ENCODE measurements around the gene C10orf71.
A peak's percentile ranks its signal among the peaks of the same experiment; 100 is the strongest.

The C10orf71 gene

DNA sequence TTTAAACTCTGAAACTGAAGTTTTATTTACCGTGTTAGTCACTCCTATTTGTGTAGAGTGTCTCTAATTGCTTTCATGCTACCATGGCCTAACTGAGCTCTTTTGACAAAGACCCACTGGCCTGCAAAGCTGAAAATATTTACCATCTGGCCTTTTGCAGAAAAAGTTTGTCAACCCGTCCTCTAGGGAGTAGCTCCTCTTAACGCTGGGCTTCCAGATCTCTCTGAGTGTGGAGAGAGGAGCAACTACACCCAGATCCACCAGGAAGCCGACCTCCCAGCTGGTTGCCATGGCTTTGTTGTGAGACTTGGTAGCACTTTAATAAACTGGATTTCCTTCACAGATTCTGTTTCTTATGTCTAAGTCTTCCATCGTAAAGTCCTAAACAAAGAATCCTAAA lies 4.2 kb upstream of the C10orf71 start:
- DNase-seq: no peak

DNA sequence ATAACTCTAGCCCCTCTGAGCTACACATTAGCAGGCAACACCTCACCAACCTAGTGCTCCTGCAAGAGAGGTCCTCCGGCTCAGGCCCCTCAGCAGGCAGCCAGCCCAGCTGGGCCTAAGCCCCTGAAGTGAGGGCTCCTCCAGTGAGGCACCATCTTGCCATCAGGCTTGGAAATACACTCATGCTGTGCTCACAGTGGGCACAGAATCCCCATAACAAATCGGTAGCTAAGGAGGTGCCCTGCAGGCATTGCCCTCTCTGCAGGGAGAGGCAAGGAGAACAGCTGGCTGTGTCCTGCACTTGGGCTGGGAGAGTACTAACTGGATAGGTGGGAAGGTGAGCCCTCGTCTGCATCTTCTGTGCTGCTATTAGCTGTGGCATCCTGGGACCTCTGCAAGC lies 3.7 kb upstream of the C10orf71 start:
- no peak for DNase-seq

DNA sequence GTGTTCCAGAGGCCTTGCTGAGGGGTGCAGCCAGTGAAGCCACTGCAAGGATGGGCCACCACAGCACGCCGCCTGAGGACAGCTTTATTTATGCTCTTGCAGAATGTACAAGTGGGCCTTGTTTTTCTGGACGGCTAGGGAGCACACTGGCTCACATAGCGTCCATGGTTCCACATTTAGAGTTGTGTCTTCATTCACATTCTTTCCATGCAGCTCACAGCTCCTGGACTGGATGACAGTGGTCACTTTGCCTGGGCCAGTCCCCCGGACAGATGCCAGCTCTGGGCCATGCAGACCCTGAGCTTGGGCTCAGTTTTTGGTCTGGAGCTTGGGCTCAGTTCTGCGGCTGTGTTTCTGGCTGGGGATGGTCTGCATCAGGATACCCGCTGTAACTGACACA lies 2.6 kb upstream of the C10orf71 start:
- DNase-seq: no peak

- no peak for DNase-seq
Observed at GRCh38 chr10:49296836-49297235, 2.1 kb upstream of the C10orf71 start.

DNA sequence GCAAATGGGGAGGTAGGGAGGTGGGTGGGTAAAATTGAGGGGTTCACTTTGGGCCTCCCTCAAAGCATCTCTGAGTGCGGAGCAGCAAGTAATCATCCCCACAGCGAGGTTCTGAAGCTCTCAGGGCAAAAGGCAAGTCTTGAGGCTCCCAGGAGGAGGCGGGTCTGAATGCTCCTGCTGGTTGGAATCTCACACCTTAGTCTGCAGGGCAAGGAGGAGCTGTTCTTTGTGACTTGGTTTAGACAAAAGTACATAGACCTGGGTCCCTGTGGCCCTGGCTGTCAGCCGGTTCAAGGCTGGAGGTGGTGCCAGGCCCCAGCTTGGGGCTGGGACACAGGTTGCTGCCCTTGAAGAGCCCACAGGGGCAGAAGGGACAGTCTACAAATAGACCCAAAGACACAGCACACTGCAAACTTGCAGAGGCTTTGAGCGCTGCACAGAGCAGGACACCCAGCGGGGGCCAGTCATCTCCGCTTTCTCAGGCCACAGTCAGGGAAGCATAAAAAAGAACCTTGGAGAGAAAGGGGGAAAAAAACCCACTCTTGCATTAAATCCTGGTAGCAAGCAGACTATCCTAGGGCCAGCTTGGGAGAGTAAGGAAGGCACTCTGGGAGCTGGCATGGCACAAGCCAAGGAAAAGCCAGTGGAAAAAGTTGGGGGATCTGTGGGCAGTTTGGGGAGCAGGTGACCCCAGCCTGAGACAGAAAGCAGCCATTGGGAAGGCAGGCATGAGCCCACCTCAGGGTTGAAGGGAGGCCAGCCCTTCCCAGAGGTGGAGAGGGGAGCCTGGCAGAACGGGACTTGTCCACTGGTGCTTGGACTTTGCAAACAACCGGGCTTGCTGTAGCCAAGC lies 926 bp upstream of the C10orf71 start:
- DNase-seq: no peak

DNA sequence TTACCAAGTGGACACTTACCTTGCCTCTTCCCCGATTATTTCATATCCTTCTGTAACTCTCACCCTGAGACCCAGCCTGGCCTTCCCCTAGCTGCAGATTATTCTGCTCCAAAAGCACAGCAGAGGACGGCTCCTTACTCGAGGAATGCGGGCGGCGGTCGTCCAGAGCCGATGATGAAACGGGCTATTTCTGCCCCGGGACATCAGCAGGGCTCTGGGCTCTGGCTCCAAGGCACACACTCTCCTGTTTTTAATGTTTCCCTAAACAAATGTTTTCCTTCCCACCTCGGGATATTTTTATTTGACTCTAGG lies 343 bp upstream of the C10orf71 start:
- no peak for DNase-seq

DNA sequence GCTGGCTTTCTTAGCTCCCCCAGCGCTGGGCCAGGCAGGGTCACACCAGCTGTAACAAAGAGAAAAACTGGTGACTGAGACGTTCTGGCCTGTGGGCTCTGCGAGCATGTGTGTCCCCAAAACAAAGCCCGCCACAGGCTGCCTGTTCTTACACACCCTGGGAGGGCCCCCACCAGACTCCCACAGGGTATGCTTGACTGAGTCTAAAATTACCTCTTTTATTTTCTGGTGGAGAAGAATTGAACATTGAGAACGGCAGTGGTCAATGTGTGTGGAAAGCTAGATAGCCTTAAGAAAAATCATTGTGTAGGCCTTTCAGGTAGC lies 808 bp downstream of the C10orf71 start:
- no peak for DNase-seq

DNA sequence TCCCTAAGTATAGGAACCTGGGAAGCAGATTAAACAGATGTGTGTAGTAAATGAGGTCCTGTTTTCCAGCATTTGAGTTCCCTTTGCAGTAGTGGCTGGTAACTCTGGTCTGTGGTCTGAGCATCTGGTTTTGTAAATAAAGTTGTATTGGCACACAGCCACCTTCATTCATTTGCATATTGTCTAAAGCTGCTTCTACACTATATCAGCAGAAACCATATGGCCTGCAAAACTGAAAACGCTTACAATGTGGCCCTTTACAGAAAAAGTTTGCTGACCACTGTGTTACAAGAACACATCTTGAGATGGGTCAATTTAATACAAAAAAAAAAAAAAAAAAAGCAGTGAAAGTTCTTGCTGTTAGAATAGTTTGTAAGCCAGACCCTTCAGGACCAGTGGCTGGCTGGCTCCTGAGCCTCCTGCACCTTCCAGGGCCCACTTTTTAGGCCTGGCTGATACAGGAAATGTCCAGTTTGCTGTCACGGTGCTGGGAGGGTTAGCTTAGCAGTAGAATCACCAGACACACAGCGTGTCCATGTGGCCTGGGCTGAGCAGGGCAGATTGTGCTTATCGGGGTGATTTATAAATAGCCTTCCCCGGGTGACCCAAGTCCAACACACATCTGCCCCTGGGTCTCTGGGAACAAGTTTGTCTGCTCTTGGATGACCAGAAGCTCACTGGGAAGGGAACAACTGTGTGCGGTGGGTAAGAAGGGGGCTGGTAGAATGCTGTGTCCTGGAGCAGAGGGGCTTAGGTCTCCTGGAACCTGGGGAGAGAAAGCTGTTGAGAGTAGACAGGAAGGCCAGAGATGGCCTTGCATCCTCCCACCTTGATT lies 1.4 kb downstream of the C10orf71 start:
- DNase-seq: no peak

GRCh38 chr10:49301302-49301701 lies 2.3 kb downstream of the C10orf71 start:
- no peak for DNase-seq

DNA sequence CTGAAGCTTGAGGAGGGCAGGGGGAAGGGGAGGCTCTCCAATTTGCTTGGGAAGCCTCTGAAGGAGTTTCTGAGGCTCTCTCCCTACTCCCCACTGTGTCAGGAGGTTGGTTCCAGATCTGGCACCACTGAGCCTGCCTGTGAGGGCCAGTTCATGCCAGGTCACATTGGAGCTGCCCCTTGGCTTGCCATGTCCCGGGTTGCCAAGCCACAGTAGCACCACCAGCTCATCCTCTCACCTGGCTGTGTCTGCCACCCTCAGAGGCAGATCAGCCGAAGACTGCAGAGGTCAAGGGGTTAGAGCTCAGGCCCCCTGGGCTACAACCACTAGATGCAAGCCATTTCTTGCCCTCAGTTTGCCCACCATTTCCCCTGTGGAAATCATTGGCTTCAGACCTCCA lies 3.1 kb downstream of the C10orf71 start:
- no peak for DNase-seq

- DNase-seq: no peak
Observed at GRCh38 chr10:49303711-49304110, 4.7 kb downstream of the C10orf71 start.

DNA sequence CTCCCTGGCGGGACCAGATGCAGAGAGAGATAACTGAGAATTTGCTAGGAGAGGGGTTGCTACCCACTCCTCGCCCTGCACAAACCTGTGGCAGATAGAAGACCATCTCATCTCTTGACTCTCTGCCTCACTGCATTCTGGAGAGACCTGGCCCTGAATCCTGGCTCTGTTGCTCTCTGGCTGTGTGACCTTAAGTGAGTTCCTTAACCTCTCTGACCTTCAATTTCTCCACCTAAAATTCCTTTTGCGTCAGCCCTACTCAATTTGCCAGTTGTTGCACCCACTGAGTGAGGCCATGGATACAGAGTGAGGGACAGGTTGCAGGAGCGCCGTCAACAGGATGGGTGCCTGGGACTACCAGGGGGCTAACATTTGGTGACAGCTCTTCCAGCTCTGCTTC lies 5.2 kb downstream of the C10orf71 start:
- no peak for DNase-seq

DNA sequence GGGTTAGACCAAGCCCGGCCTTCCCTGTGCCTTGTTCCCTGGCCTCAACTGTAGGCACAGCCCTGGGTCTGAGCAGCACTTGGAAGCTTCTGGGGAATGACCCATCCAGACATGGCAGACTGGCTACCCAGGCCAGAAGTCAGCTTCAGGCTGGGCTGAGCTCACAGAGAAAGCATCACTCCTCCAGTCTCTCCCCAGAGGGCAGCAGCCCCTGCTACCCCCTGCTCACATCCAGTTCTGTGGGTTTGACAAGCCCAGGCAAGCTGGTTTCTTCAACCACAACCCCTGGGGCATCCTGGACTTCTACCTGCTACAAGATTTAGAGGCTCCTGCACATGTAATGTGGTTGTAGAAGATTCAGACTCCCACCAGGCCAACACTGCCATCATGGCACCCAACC lies 9.0 kb downstream of the C10orf71 start:
- no peak for DNase-seq

- DNase-seq: no peak
Observed at GRCh38 chr10:49308881-49309280, 9.9 kb downstream of the C10orf71 start.

DNA sequence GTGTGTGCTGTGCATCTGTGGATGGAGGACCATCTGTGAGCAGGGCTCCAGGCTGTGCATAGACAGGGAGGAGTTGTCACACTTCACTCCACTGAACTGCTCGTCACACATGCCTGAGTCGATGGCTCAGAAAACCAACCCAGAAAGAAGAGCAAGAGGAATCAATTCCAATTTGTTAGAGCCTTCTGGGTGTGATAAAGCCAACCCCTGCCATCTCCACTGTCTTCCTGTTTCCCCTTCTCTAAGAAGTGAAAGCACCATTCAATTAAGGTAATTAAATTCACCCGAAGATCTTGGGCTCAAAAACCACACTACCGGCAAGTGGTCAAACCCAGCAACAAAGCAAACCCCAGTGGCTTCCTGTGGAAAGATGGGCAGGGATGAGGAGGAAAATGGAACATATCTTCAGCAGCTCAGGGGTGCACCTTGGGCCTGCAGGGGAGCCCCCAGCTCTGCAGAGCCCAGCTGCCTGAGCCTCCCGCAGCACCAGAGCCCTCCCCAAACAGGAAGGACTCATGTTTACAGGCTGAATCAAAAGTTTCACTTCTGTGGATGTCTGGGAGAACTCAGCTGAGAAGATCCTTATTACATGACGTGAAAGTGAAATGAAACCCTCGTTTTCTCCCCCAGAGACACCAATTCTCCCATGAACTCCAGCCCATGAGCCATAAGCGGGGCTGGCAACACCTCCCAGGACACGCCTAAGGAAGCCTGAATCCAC lies 10.9 kb downstream of the C10orf71 start:
- DNase-seq: peak; percentile 14

DNA sequence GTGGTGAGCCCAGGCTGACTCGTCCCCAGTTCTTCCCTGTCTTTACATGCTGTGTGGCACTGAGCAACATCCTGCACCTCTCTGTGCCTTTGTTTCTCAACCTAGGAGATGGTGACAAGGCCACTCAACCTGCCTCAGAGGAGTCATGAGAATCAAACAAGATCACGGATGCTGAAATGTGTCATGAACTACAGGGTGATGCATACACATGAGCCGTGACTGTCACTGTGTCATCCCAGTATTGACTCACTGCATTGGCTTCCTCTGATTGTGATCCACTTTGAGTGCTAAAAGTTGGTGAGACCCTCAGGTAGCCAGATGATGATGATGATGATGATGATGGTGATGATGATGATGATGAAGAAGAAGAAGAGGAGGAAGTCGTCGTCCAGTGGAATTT lies 11.5 kb downstream of the C10orf71 start:
- DNase-seq: no peak

DNA sequence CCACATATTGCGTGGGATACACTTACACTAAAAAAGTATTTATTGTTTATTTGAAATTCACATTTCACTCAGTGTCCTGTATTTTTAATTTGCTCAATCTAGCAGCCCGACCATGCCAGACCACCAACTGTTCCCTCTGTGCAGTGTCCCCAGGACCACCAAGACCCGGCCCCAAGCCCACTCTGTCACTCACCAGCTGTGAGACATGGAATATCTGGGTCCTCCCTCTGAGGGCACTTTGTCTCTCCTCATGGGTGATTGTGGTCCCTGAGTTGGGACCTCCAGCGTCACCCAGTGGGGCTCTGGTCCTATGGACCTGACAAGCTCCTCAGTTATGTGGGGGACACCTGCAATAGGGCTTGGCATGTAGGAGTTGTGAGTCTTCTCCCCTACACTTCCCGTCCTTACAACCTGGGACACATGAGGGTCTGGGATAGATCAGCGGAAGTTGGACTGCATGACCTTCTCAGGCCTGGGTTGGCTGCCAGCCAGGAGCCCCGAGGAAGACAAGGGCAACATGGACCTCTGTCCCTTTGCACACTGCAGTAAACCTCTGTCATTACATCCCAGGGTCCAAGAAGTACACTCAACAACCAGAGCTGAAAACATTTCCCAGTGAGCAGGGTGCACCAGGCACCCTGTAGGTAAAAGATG lies 12.1 kb downstream of the C10orf71 start:
- no peak for DNase-seq

GRCh38 chr10:49311555-49312236 lies 12.7 kb downstream of the C10orf71 start:
- DNase-seq: no peak

- DNase-seq: no peak
Observed at GRCh38 chr10:49312246-49312869, 13.4 kb downstream of the C10orf71 start.

DNA sequence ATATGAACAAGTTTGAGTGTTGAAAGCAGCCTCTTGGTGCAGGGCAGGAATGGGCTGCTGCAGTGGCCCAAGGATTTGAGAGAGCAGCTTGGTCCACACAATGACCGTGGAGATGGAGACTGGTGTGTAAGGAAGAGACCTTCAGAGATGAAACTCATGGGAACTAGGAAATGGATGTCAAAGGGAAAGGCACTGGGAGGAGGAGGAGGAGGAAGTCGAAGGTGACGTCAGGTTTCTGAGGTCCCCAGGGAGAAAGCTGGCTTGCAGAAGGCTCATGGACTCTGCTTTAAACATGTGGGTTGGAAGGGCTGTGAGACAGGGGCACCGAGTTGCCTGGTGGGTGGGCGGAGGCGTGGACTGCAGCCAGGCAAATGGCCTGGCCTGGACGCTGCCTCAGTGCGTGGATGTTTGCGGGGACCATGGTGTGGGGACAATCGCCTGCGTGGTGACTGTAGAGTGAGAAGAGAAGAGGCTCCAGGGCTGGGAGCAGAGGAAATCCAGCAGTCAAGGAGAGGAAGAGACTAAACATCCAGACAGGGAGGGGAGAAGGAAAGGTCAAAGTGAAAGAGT lies 14.6 kb downstream of the C10orf71 start:
- no peak for DNase-seq

GRCh38 chr10:49314806-49315205 lies 15.8 kb downstream of the C10orf71 start:
- no peak for DNase-seq

DNA sequence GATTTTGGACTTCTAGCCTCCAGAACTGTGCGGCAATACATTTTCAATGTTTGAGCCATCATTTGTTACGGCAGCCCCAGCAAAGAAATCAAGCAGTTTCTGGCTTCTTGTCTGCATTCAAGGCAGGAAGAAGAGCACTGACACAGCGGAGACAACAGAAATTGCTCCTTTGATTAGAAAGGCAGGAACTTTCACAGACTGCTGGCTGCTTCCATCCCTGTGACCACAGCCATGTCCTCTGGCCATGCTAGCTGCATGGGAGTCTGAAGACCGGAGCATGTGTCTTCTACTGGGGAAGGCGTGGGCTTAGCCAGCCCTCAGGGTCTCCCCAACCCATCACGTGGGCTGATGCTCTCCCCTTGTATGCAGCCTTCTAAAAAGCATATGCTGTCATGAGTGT lies 19.1 kb downstream of the C10orf71 start:
- DNase-seq: no peak
